ENCODE results near the gene RBM28. TPM values are rescaled to one million over a fixed set of nuclear protein-coding genes. Genes with fewer than 3 reads are reported as not detected.

RBM28 gene
- total and polyA plus RNA-seq, 2 of the 8 experiments (the other 6 are each of a cell fraction or from before 2014, with no cell fraction given), result 12.8 to 65.3 TPM

DNA sequence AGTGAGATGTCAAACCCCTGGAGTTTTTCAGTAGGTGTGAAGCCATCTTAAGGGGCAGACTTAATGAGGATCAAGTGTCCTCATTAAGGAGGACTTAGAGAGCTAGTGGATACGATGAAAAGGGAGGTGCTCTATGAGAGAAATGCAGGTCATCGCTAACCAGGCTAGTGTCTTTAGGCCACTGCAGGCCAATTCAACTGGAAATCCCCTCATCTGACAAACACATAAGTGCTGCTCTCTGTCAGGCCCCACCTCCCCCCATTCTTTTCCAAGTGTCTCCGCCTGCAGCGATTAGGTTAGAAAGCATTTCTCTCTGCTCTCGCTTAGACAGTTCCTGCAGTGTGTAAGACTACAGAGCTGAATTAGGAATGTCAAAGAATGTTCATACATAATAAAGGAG lies 33.7 kb downstream of the RBM28 start:
- TF ChIP-seq TCF12 (IDR thresholded peaks at IDR 0.05; ENCODE audit: low read depth, low read length) (no peak), ZNF274 (IDR thresholded peaks at IDR 0.05; ENCODE audit: borderline replicate concordance, extremely low read depth, low read length) (no peak), CEBPB (IDR thresholded peaks at IDR 0.05; ENCODE audit: low read depth, low read length) (no peak)
- TF ChIP-seq, protein P1, sequence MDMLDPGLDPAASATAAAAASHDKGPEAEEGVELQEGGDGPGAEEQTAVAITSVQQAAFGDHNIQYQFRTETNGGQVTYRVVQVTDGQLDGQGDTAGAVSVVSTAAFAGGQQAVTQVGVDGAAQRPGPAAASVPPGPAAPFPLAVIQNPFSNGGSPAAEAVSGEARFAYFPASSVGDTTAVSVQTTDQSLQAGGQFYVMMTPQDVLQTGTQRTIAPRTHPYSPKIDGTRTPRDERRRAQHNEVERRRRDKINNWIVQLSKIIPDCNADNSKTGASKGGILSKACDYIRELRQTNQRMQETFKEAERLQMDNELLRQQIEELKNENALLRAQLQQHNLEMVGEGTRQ (IDR thresholded peaks at IDR 0.05; ENCODE audit: low read length), result no peak
- Histone ChIP-seq H2BK120ac (replicated peaks; ENCODE audit: low read depth, low read length) (no peak overlapping the region), H4K8ac (ENCODE audit: extremely low read depth, insufficient read depth, low read length) (no peak overlapping the region), H3K23ac (ENCODE audit: insufficient read length) (no peak overlapping the region), H2BK15ac (ENCODE audit: low read length) (no peak overlapping the region), H2AK5ac (ENCODE audit: low read depth, low read length) (no peak overlapping the region), H2AFZ (ENCODE audit: low read length) (no peak overlapping the region), H3K27me3 (replicated peaks in 1 of 4; ENCODE audit: control insufficient read depth in 3 of 4, extremely low read depth in 1 of 4, insufficient read depth in 3 of 4, low read length in 3 of 4) (no peaks in the 10 kb centered on the region), H2BK20ac (ENCODE audit: low read length) (no peak overlapping the region), H3K9me3 (ENCODE audit: insufficient read depth in 2 of 2, low read depth in 1 of 2, low read length in 1 of 2) (no peaks in the 10 kb centered on the region), H3K79me2 (ENCODE audit: control insufficient read depth in 1 of 2, insufficient read depth in 2 of 2, low read length in 2 of 2) (no peaks in the 10 kb centered on the region), H3K14ac (ENCODE audit: insufficient read length) (no peak overlapping the region), H3K9ac (replicated peaks in 1 of 4; ENCODE audit: extremely low read depth in 1 of 4, low read depth in 3 of 4, low read length in 3 of 4) (no peak overlapping the region), H3K4me1 (replicated peaks in 1 of 4; ENCODE audit: control insufficient read depth in 3 of 4, insufficient read depth in 4 of 4, low read length in 3 of 4) (no peaks in the 10 kb centered on the region), H3K4me3 (ENCODE audit: extremely low read depth in 1 of 4, insufficient read depth in 2 of 4, low read depth in 3 of 4, low read length in 4 of 4) (no peak overlapping the region), H4K91ac (replicated peaks; ENCODE audit: insufficient read length, low read length) (no peak overlapping the region), H3K23me2 (ENCODE audit: low read depth, low read length) (no peaks in the 10 kb centered on the region), H2BK5ac (ENCODE audit: low read depth, low read length) (no peak overlapping the region), H4K20me1 (replicated peaks in 1 of 2; ENCODE audit: control insufficient read depth in 1 of 2, insufficient read depth in 2 of 2, low read length in 2 of 2) (no peaks in the 10 kb centered on the region), H3K79me1 (ENCODE audit: low read depth, low read length) (no peaks in the 10 kb centered on the region; the same call in 1 of the 2 replicates), H2BK12ac (ENCODE audit: low read depth, low read length) (no peak overlapping the region), H4K5ac (ENCODE audit: insufficient read length, low read depth, low read length) (no peak overlapping the region), H3K56ac (replicated peaks; ENCODE audit: insufficient read length, low read depth, low read length) (no peak overlapping the region), H3K36me3 (ENCODE audit: control insufficient read depth in 2 of 4, insufficient read depth in 4 of 4, low read length in 3 of 4) (peaks cover 26 to 78% (median 59%) of the 10 kb centered on the region in 4 experiments), H3K27ac (ENCODE audit: low read depth, low read length) (no peak overlapping the region), H3K18ac (ENCODE audit: extremely low read depth, low read length) (no peak overlapping the region), H3K4me2 (ENCODE audit: insufficient read depth in 1 of 2, low read depth in 2 of 2, low read length in 2 of 2) (no peak overlapping the region), H3K4ac (replicated peaks; ENCODE audit: insufficient read length, low read depth, low read length) (no peak overlapping the region)
- ChIA-PET POLR2A (ENCODE audit: partially characterized antibody) (interaction anchor here (1.3 kb wide), 2 partner anchors 9 to 10 kb away, joined by 3 read pairs; no protein-coding TSS in a partner anchor), CTCF (ENCODE audit: partially characterized antibody) (interaction anchor here (1.7 kb wide), 1 partner anchor 8 kb away, joined by 4 read pairs; no protein-coding TSS in a partner anchor)
- FAIRE-seq, result no peak
- WGBS, 2 experiments (ENCODE audit: extremely low coverage in 1 of 2, insufficient coverage in 1 of 2, insufficient read length in 1 of 2, insufficient replicate concordance in 2 of 2, low coverage in 1 of 2, low lambda C conversion rate in 2 of 2, missing lambda C conversion rate in 1 of 2), result 97% methylated on average over 5 of the region's 5 CpGs; no CpG with 5 or more reads in 1 of the 2 experiments
- no peak for DNase-seq (ENCODE audit: low read depth in 1 of 2, low spot score in 2 of 2)
